HG02571 (cell line): Measurements from ENCODE around the gene RPS8.
"Not testable (repeated sequence)": the region's sequence is repeated elsewhere in the genome, so short reads cannot be mapped to it uniquely, and the experiment has no call there.

Experiments
- ATAC-seq: cut with Tn5 transposase; IDR thresholded peaks from one replicate; pipeline ENCODE4 v1.9.1; 2021; ENCODE audit warnings: mild to moderate bottlenecking, moderate library complexity; ENCODE audit not compliant: unreplicated experiment

RPS8 gene

DNA sequence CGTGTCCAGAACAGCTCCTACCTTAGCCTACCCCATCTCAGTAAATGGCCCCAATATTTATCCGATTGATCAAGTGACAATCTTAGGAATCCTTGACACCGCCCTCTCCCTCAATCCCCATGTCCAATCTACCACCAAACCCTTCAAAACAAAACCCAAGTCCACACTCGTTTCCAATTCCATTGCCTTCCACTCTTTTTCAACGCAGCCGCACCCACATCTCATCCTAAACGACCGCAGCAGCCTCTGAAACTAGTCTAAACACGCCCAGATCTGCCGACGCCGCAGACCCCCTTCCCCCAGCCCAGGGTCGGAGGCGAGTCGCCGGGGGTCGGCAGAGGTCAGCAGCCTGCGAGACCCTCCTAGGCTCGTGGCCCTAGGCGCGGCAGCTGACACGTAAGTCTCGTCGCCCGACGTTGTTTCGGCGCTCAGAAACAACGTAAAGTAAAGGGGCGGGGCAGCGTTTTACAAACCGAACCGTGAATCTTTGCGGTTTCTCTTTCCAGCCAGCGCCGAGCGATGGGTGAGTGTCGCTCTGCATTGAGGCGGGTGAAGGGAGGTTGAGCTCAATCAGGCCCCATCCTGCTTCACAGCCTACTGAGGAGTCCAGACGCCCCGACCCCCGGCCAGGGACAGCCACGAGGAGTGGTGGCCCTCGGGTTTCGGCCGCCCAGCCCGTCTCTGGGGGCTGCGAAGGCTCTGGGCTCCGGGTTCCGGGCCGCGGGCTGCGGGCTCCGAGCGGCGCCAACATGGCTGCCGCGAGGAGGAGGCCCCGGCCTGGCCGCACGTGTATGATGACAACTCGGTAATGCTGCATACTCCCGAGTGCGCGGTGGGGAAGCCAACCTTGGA is at the start of gene RPS8:
RPS8 (plus strand) TSS at position 463 of the 852 bp plus-strand sequence; CDS start at position 520, 57 bp downstream.
- peak; percentile 71 for ATAC-seq

DNA sequence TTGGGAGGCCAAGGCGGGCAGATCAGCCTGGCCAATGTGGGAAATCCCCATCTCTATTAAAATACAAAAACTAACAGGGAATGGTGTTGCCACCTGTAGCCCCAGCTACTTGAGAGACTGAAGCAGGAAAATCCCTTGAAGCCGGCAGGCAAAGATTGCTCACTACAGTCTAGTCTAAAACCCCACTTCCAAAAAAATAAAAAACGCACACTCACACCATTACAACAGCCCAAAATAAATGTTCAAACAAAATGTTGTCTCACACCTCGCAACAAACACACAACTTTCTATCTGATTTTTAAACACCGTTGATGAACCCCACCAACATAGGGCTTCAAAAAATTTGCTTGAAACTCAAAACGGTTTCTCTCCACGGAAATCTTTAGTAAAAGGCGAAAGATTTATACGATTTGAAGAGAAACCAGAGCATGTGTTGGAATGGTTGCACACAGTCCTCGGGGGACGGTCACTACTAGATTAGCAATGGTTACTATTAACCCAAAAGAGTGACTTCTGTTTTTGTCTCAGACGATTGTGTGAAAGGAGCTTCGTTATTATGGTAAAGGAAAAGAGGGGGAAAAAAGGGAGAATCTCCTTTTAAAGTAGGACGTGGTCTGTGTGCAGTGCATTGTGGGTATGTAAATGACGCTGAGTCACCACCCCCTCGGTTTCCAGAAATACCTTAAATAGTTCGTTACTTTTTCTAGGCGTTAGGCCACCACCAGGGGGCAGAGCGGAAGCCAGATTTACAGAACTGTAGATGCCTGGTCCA is 44.4 kb upstream of the RPS8 start, which contains the start of gene RNU5D-1:
RNU5D-1 (minus strand) TSS at position 430 of the 772 bp plus-strand sequence.
- peak; percentile 64 for ATAC-seq

- no peak for ATAC-seq
Measured at GRCh38 chr1:44733365-44733764, 42.0 kb upstream of the RPS8 start.

DNA sequence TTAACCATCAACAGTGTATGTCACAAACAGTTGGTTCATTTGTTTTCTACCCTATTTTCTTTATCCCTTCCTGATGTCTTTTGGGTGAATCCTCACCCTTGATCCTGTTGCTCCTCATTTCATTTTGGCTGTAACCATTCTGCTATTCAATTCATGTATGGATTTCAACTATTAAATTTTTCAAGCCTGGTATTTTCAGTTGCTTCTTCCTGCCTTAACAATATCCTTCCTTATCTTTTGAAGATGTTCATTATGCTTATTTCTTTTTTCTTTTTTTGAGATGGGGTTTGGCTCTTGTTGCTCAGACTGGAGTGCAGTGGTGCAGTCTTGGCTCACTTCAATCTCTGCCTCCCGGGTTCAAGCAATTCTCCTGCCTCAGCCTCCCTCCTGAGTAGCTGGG is 41.6 kb upstream of the RPS8 start:
- no peak for ATAC-seq

DNA sequence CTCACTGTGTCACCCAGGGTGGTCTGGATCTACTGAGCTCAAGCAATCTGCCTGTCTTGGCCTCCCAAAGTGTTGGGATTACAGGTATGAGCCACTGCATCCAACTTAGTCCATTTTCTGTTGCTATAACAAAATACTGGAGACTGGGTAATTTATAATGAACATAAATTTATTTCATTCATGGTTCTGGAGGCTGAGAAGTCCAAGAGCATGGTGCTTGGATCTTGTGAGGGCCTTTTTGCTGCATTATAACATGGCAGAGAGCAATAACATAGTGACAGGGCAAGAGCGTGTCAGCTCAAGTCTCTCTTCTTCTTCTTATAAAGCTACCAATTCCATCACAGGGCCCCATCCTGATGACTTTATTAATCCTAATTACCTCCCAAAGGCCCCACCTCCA is 39.3 kb upstream of the RPS8 start:
- ATAC-seq: no peak

GRCh38 chr1:44738953-44739306 is 36.4 kb upstream of the RPS8 start:
- not testable (repeated sequence) for ATAC-seq

DNA sequence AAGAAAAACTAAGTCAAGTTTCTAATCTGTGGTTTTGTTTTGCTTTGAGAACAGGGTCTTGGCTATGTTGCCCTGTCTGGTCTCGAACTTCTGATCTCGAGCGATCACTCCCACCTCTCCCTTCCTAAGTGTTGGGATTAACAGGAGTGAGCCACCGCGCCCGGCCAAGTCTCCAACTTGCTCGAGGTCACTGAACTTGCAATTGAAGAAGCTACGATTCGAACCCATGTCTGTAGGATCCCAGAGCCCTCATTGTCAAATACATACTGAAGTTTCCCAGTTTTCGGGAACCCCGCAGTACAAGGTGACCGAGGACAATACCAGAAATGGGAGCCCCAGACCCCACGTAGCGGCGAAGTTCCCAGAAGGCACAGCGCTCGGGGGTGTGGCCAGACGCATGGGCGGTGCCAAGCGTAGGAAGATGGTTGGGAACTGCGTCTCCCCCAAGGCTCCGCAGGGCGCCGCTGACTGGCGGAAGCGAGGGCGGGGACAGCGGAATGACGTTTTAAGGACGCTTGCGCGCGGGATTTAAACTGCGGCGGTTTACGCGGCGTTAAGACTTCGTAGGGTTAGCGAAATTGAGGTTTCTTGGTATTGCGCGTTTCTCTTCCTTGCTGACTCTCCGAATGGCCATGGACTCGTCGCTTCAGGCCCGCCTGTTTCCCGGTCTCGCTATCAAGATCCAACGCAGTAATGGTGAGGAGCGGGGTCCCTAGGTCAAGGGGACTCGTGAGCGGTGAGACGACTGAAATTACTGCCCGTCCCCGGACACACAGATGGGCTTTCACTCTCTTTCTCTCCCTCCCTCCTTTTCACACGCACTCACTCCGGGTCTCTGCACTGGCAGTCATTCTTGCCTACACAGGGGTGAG is 35.8 kb upstream of the RPS8 start, which contains the start of gene KIF2C:
KIF2C (plus strand) TSS at position 531 of the 872 bp plus-strand sequence; CDS start at position 627, 96 bp downstream.
- ATAC-seq: peak; percentile 95

DNA sequence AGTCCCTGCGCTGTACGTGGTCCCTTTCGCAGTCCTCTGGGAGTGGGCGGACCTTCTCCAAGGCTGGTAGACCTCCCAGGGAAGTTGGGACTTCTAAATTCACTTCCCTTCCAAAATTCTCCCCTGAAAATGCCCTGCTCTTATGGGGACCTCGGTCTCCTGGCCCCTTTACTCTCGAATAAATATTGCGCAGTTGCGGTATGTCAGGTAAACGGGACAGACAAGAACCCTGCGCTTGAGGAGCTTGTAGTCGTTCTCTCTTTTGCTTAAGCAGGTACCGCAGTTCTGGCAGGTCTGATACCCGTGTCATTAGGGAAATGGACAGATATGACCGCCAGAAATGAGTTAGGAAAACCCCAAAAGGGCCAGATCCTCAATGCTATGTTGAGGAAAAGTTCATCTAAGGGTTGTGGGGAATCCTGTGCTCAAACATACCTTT is 35.1 kb upstream of the RPS8 start:
- ATAC-seq: no peak

DNA sequence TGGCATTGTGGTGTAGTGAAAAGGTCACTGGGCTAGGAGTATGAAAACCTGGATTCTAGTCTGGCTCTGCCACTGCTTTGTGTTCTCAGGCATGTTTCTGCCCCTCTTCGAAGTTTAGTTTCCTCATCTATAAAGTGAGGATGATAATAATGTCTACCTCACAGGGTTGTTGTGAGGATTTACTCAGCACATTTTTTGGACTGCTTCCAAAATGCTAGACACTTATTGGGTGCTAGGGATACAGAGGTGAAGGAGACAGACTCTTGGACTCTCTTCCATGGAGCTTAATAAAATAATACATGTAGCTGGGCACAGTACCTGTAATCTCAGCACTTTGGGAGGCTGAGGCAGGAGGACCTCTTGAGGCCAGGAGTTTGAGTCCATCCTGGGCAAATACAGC is 32.1 kb upstream of the RPS8 start:
- ATAC-seq: no peak

- ATAC-seq: no peak
Measured at GRCh38 chr1:44747878-44748277, 27.5 kb upstream of the RPS8 start.

DNA sequence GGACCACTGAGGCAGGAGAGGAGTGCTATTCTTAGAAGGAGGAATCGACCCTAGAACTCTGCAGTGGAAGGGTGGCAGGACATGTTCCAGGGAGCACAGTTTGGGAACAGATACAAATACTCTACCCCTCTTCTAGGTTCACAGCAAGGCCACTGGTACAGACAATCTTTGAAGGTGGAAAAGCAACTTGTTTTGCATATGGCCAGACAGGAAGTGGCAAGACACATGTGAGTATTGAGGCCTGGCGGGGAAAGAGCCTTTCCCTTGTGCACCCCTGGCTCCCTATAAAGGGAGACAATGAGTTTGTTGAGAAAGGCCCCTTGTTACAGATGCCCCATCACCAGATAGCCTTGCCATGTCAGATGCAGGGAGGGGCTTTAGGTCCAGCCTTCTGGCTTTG is 17.9 kb upstream of the RPS8 start:
- no peak for ATAC-seq

DNA sequence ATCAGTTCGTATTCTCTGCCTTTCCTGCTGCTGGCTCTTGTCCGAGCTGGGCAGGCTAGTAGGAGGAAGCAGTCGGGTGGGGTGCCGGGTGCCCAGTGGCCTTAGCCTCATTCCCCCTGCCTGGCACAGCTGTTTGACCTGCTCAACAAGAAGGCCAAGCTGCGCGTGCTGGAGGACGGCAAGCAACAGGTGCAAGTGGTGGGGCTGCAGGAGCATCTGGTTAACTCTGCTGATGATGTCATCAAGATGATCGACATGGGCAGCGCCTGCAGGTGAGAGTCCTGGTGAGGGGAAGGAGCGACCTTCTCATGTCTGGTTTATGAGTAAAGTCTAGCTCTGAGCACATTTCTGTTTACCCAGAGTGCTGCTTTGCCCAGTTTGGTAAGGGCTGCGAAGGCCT is 16.3 kb upstream of the RPS8 start:
- ATAC-seq: no peak

DNA sequence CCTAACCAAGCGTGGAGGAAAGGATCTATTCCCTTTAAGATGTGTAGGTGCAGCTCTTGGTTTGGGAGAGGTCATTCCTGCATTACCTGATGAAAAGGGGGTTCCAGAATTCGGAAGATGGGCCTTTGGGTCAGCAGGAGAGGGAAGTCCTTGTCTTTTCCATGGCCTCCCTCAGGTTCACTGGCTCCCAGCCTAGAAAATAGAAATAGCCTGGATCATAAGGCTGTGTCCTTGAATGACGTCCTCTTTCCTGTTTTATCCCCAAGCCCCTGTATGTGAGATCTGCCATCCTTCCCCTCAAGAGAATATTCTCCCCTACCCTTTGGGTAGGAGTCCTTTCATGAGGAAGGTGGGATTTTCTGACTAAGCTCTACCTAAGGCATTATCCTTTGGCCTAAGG is 14.5 kb upstream of the RPS8 start:
- no peak for ATAC-seq

GRCh38 chr1:44766421-44766820 is 8.9 kb upstream of the RPS8 start:
- ATAC-seq: not testable (repeated sequence)

GRCh38 chr1:44775930-44776729 is 790 bp downstream of the RPS8 start:
- ATAC-seq: peak; percentile 17

DNA sequence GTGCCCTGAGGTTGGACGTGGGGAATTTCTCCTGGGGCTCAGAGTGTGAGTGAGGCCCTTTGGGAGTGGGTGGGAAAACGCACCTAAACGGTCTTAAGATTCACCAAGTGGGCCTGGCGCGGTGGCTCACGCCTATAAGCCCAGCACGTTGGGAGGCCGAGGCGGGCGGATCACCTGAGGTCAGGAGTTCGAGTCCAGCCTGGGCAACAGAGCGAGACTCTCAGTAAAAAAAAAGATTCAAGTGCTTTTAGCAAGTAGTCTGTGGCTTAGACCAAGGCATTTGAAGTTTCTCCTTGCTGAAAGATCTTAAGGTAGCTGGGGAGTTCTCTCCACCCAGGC is 1.4 kb downstream of the RPS8 start:
- ATAC-seq: no peak

GRCh38 chr1:44777547-44777946 is 2.2 kb downstream of the RPS8 start:
- ATAC-seq: no peak

GRCh38 chr1:44777969-44778635 is 2.8 kb downstream of the RPS8 start:
- no peak for ATAC-seq

DNA sequence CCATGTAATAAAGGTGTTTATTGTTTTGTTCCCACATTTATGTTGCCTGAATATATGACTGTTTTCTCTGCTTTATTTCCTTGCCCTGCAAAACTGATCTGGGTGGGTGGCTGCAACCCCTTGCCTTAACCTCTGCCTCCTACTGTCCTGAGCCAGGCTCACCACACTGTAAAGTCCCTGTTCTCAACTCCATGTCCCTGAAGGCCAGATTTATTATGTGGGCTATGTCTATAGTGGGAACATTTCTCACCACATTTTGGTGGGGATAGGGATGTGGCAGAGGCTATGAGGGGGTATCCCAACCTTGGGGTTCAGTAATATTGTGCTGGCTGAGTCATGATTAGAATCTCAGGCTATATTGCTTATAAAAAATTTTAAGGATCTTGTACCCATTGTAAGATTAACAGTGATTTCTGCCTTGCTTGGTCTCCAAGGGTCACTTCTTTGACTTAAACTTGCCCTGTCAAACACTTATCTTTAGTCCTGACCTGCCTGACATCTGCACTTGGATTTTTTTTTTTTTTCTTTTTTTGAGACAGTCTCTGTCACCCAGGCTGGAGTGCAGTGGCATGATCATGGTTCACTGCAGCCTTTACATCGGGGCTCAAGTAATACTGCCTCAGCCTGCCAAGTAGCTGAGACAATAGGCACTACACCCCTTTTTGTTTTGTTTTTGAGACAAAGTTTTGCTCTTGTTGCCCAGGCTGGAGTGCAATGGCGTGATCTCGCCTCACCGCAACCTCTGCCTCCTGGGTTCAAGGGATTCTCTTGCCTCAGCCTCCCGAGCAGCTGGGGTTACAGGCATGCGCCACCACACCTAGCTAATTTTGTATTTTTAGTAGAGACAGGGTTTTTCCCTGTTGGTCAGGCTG is 3.6 kb downstream of the RPS8 start:
- no peak for ATAC-seq
